Measurements from ENCODE around the gene TSPAN14. TPM values are rescaled to one million over a fixed set of nuclear protein-coding genes. Genes with fewer than 3 reads are reported as not detected.

Gene TSPAN14
- total RNA-seq, 1 experiment from 2014 or later, result 3.4 TPM

GRCh38 chr10:80461208-80462183 is 7.4 kb downstream of the TSPAN14 start:
- Histone ChIP-seq H3K4me2 (ENCODE audit: low read depth, low read length, poor library complexity, severe bottlenecking) (no peak overlapping the region), H3K27ac (ENCODE audit: low read length) (no peak overlapping the region), H3K4me3 (ENCODE audit: low read length) (no peak overlapping the region), H3K36me3 (ENCODE audit: insufficient read depth, low read length) (no peaks in the 10 kb centered on the region), H3K4me1 (ENCODE audit: low read length) (peaks cover 13% of the 10 kb centered on the region), H3K79me2 (ENCODE audit: low read length) (no peaks in the 10 kb centered on the region), H3K27me3 (ENCODE audit: low read length) (no peaks in the 10 kb centered on the region), H3K9me3 (ENCODE audit: low read length) (no peaks in the 10 kb centered on the region), H2AFZ (ENCODE audit: low read length) (no peak overlapping the region), H3K9ac (ENCODE audit: low read length) (no peak overlapping the region), H3K9me2 (replicated peaks; ENCODE audit: insufficient read depth, low read length) (no peaks in the 10 kb centered on the region), H4K20me1 (ENCODE audit: insufficient read depth, low read depth, low read length) (no peaks in the 10 kb centered on the region)
- DNase-seq, result no peak

GRCh38 chr10:80462299-80462980 is 8.3 kb downstream of the TSPAN14 start:
- Histone ChIP-seq H3K36me3 (ENCODE audit: insufficient read depth, low read length) (no peaks in the 10 kb centered on the region), H3K9ac (ENCODE audit: low read length) (no peak overlapping the region), H3K4me3 (ENCODE audit: low read length) (no peak overlapping the region), H3K4me2 (ENCODE audit: low read depth, low read length, poor library complexity, severe bottlenecking) (no peak overlapping the region), H3K4me1 (ENCODE audit: low read length) (peaks cover 13% of the 10 kb centered on the region), H2AFZ (ENCODE audit: low read length) (no peak overlapping the region), H3K27ac (ENCODE audit: low read length) (no peak overlapping the region), H3K79me2 (ENCODE audit: low read length) (no peaks in the 10 kb centered on the region), H4K20me1 (ENCODE audit: insufficient read depth, low read depth, low read length) (no peaks in the 10 kb centered on the region), H3K27me3 (ENCODE audit: low read length) (no peaks in the 10 kb centered on the region), H3K9me2 (replicated peaks; ENCODE audit: insufficient read depth, low read length) (no peaks in the 10 kb centered on the region), H3K9me3 (ENCODE audit: low read length) (no peaks in the 10 kb centered on the region)
- DNase-seq, result no peak

GRCh38 chr10:80462981-80463741 is 9.1 kb downstream of the TSPAN14 start:
- DNase-seq, result no peak
- Histone ChIP-seq H3K9ac (ENCODE audit: low read length) (no peak overlapping the region), H3K9me2 (replicated peaks; ENCODE audit: insufficient read depth, low read length) (no peaks in the 10 kb centered on the region), H3K36me3 (ENCODE audit: insufficient read depth, low read length) (no peaks in the 10 kb centered on the region), H3K79me2 (ENCODE audit: low read length) (no peaks in the 10 kb centered on the region), H3K4me2 (ENCODE audit: low read depth, low read length, poor library complexity, severe bottlenecking) (no peak overlapping the region), H3K27ac (ENCODE audit: low read length) (no peak overlapping the region), H2AFZ (ENCODE audit: low read length) (no peak overlapping the region), H3K9me3 (ENCODE audit: low read length) (no peaks in the 10 kb centered on the region), H3K4me1 (ENCODE audit: low read length) (peaks cover 13% of the 10 kb centered on the region), H4K20me1 (ENCODE audit: insufficient read depth, low read depth, low read length) (no peaks in the 10 kb centered on the region), H3K4me3 (ENCODE audit: low read length) (no peak overlapping the region), H3K27me3 (ENCODE audit: low read length) (no peaks in the 10 kb centered on the region)

GRCh38 chr10:80463868-80464267 is 9.8 kb downstream of the TSPAN14 start:
- Histone ChIP-seq H3K9me3 (ENCODE audit: low read length) (no peaks in the 10 kb centered on the region), H3K27me3 (ENCODE audit: low read length) (no peaks in the 10 kb centered on the region), H3K9me2 (replicated peaks; ENCODE audit: insufficient read depth, low read length) (no peaks in the 10 kb centered on the region), H4K20me1 (ENCODE audit: insufficient read depth, low read depth, low read length) (no peaks in the 10 kb centered on the region), H3K4me3 (ENCODE audit: low read length) (no peak overlapping the region), H3K9ac (ENCODE audit: low read length) (no peak overlapping the region), H3K36me3 (ENCODE audit: insufficient read depth, low read length) (no peaks in the 10 kb centered on the region), H2AFZ (ENCODE audit: low read length) (no peak overlapping the region), H3K27ac (ENCODE audit: low read length) (no peak overlapping the region), H3K4me2 (ENCODE audit: low read depth, low read length, poor library complexity, severe bottlenecking) (no peak overlapping the region), H3K79me2 (ENCODE audit: low read length) (no peaks in the 10 kb centered on the region), H3K4me1 (ENCODE audit: low read length) (peaks cover 13% of the 10 kb centered on the region)
- DNase-seq, result no peak

- H3K27ac ChIP-seq (ENCODE audit: low read length), result no peak overlapping the region
- no peak for DNase-seq
- H3K9me3 ChIP-seq (ENCODE audit: low read length), result no peaks in the 10 kb centered on the region
- H3K79me2 ChIP-seq (ENCODE audit: low read length), result no peaks in the 10 kb centered on the region
- H3K4me2 ChIP-seq (ENCODE audit: low read depth, low read length, poor library complexity, severe bottlenecking), result no peak overlapping the region
- H3K9me2 ChIP-seq (replicated peaks; ENCODE audit: insufficient read depth, low read length), result no peaks in the 10 kb centered on the region
- no peak overlapping the region for H3K9ac ChIP-seq (ENCODE audit: low read length)
- H4K20me1 ChIP-seq (ENCODE audit: insufficient read depth, low read depth, low read length), result no peaks in the 10 kb centered on the region
- peaks cover 16% of the 10 kb centered on the region for H3K4me1 ChIP-seq (ENCODE audit: low read length)
- H3K4me3 ChIP-seq (ENCODE audit: low read length), result no peak overlapping the region
- H2AFZ ChIP-seq (ENCODE audit: low read length), result no peak overlapping the region
- no peaks in the 10 kb centered on the region for H3K27me3 ChIP-seq (ENCODE audit: low read length)
- H3K36me3 ChIP-seq (ENCODE audit: insufficient read depth, low read length), result no peaks in the 10 kb centered on the region
Measured at GRCh38 chr10:80464557-80465450, 10.7 kb downstream of the TSPAN14 start.

- Histone ChIP-seq H3K27me3 (ENCODE audit: low read length) (no peaks in the 10 kb centered on the region), H2AFZ (ENCODE audit: low read length) (no peak overlapping the region), H3K27ac (ENCODE audit: low read length) (no peak overlapping the region), H3K36me3 (ENCODE audit: insufficient read depth, low read length) (no peaks in the 10 kb centered on the region), H4K20me1 (ENCODE audit: insufficient read depth, low read depth, low read length) (no peaks in the 10 kb centered on the region), H3K9me3 (ENCODE audit: low read length) (no peaks in the 10 kb centered on the region), H3K4me1 (ENCODE audit: low read length) (peaks cover 16% of the 10 kb centered on the region), H3K4me3 (ENCODE audit: low read length) (no peak overlapping the region), H3K4me2 (ENCODE audit: low read depth, low read length, poor library complexity, severe bottlenecking) (no peak overlapping the region), H3K9ac (ENCODE audit: low read length) (no peak overlapping the region), H3K9me2 (replicated peaks; ENCODE audit: insufficient read depth, low read length) (no peaks in the 10 kb centered on the region), H3K79me2 (ENCODE audit: low read length) (no peaks in the 10 kb centered on the region)
- no peak for DNase-seq
Measured at GRCh38 chr10:80465451-80465835, 11.3 kb downstream of the TSPAN14 start.

- Histone ChIP-seq H3K9me3 (ENCODE audit: low read length) (no peaks in the 10 kb centered on the region), H3K4me1 (ENCODE audit: low read length) (peaks cover 16% of the 10 kb centered on the region), H3K27me3 (ENCODE audit: low read length) (no peaks in the 10 kb centered on the region), H3K79me2 (ENCODE audit: low read length) (no peaks in the 10 kb centered on the region), H3K9me2 (replicated peaks; ENCODE audit: insufficient read depth, low read length) (no peaks in the 10 kb centered on the region), H4K20me1 (ENCODE audit: insufficient read depth, low read depth, low read length) (no peaks in the 10 kb centered on the region), H3K9ac (ENCODE audit: low read length) (no peak overlapping the region), H3K36me3 (ENCODE audit: insufficient read depth, low read length) (no peaks in the 10 kb centered on the region), H2AFZ (ENCODE audit: low read length) (no peak overlapping the region), H3K4me2 (ENCODE audit: low read depth, low read length, poor library complexity, severe bottlenecking) (no peak overlapping the region), H3K27ac (ENCODE audit: low read length) (no peak overlapping the region), H3K4me3 (ENCODE audit: low read length) (no peak overlapping the region)
- no peak for DNase-seq
Measured at GRCh38 chr10:80465839-80466590, 11.9 kb downstream of the TSPAN14 start.

Measured in Karpas-422 (cell line).